Ramos (cell line): ENCODE data around the gene GNB1L.
"Not testable (repeated sequence)": the region's sequence is repeated elsewhere in the genome, so short reads cannot be mapped to it uniquely, and the experiment has no call there.

ENCODE experiments used
- in situ Hi-C: fragments of 300-500 bp; cut with MboI; formaldehyde crosslinking; loops from one replicate; pipeline ENCODE4 v1.14.3; 2022; ENCODE audit warnings: low sequenced_read_pairs; ENCODE audit not compliant: unreplicated experiment

Gene GNB1L

GRCh38 chr22:19787849-19788141 is 66.9 kb downstream of the GNB1L start:
- in situ Hi-C loops: no loop called here

GRCh38 chr22:19786959-19787848 is 67.5 kb downstream of the GNB1L start:
- in situ Hi-C loops: no loop called here

- in situ Hi-C loops: no loop called here
Measured at GRCh38 chr22:19786264-19786585, 68.4 kb downstream of the GNB1L start.

GRCh38 chr22:19785461-19786263 is 69.0 kb downstream of the GNB1L start:
- in situ Hi-C loops: no loop called here

GRCh38 chr22:19784384-19785175 is 70.1 kb downstream of the GNB1L start:
- in situ Hi-C loops: no loop called here

GRCh38 chr22:19783586-19784383 is 70.9 kb downstream of the GNB1L start:
- in situ Hi-C loops: no loop called here

GRCh38 chr22:19782533-19782932 is 72.1 kb downstream of the GNB1L start:
- in situ Hi-C loops: no loop called here

GRCh38 chr22:19779685-19780268 is 74.9 kb downstream of the GNB1L start:
- in situ Hi-C loops: no loop called here

- in situ Hi-C loops: no loop called here
Measured at GRCh38 chr22:19779011-19779421, 75.7 kb downstream of the GNB1L start.

GRCh38 chr22:19777192-19777591 is 77.5 kb downstream of the GNB1L start:
- in situ Hi-C loops: not testable (repeated sequence)

GRCh38 chr22:19776433-19777031 is 78.1 kb downstream of the GNB1L start:
- in situ Hi-C loops: no loop called here

- in situ Hi-C loops: no loop called here
Measured at GRCh38 chr22:19775496-19776325, 79.0 kb downstream of the GNB1L start.

- in situ Hi-C loops: no loop called here
Measured at GRCh38 chr22:19774628-19775027, 80.0 kb downstream of the GNB1L start.

- in situ Hi-C loops: no loop called here
Measured at GRCh38 chr22:19773470-19774040, 81.1 kb downstream of the GNB1L start.

GRCh38 chr22:19772673-19773469 is 81.8 kb downstream of the GNB1L start:
- in situ Hi-C loops: no loop called here

GRCh38 chr22:19772422-19772672 is 82.3 kb downstream of the GNB1L start:
- in situ Hi-C loops: no loop called here

GRCh38 chr22:19770349-19771220 is 84.1 kb downstream of the GNB1L start:
- in situ Hi-C loops: no loop called here
